CD4-positive, alpha-beta T cell (primary cell): ENCODE results near the gene CDS2. TPM values are rescaled to one million over a fixed set of nuclear protein-coding genes. Genes with fewer than 3 reads are reported as not detected.

Source experiments
- ATAC-seq: fragments of 200-7000 bp; cut with Tn5 transposase; one replicate; pipeline ENCODE4 v1.10.0; 2022; ENCODE audit warnings: mild to moderate bottlenecking; ENCODE audit not compliant: poor library complexity
- CTCF ChIA-PET: fragments of 350-600 bp; sonication (Branson Sonifier 250); formaldehyde crosslinking; loops from one replicate; lab custom pipeline; 2021; ENCODE audit warnings: antibody characterized with exemption, inconsistent platforms; lab: Charles Lee
- POLR2A ChIA-PET: fragments of 350-600 bp; sonication (Branson Sonifier 250); formaldehyde crosslinking; loops from one replicate; lab custom pipeline; 2021; ENCODE audit warnings: antibody characterized with exemption, inconsistent platforms; lab: Charles Lee
- DNase-seq, 14 experiments: peaks; one replicate each; pipeline ENCODE4 v3.0.0-alpha.2; 2013 to 2020; ENCODE audit warnings: mixed read lengths in 2 of 14
- H3K27ac ChIP-seq, 2 donors: one replicate each; pipeline versions ENCODE4 v1.5.1 to v1.7.0; 2013; ENCODE audit warnings: low read length in 2 of 2, low read depth in 1 of 2, mild to moderate bottlenecking in 1 of 2
- H3K27me3 ChIP-seq, 2 experiments: 1 replicate in 1 of 2; 2 replicates in 1 of 2; pipeline versions ENCODE4 v1.6.1 to v1.7.0; 2013; ENCODE audit warnings: low read length in 2 of 2, control low read depth in 1 of 2, mild to moderate bottlenecking in 1 of 2, moderate library complexity in 1 of 2; ENCODE audit not compliant: insufficient read depth in 2 of 2, control insufficient read depth in 1 of 2
- H3K36me3 ChIP-seq: one replicate; pipeline ENCODE4 v1.6.1; 2013; ENCODE audit warnings: low read length, control low read depth; ENCODE audit not compliant: insufficient read depth
- H3K4me1 ChIP-seq: one replicate; pipeline ENCODE4 v1.6.1; 2013; ENCODE audit warnings: low read length, control low read depth; ENCODE audit not compliant: insufficient read depth
- H3K4me3 ChIP-seq: one replicate; pipeline ENCODE4 v1.5.1; 2013; ENCODE audit warnings: mild to moderate bottlenecking, low read length, moderate library complexity
- H3K9me3 ChIP-seq, 2 experiments: 1 replicate in 1 of 2; 2 replicates in 1 of 2; pipeline versions ENCODE4 v1.6.1 to v1.7.0; 2013; ENCODE audit warnings: low read length in 2 of 2, mild to moderate bottlenecking in 2 of 2, control low read depth in 1 of 2, moderate library complexity in 1 of 2; ENCODE audit not compliant: control insufficient read depth in 1 of 2, insufficient read depth in 1 of 2
- H3K27ac Mint-ChIP-seq: one replicate; pipeline ENCODE4 v1.8.0; 2020; ENCODE audit warnings: mixed read lengths
- H3K27me3 Mint-ChIP-seq: one replicate; pipeline ENCODE4 v1.8.0; 2021; ENCODE audit warnings: mixed read lengths
- H3K36me3 Mint-ChIP-seq: one replicate; pipeline ENCODE4 v1.8.0; 2021; ENCODE audit warnings: low read depth, mixed read lengths
- H3K4me1 Mint-ChIP-seq: one replicate; pipeline ENCODE4 v1.8.0; 2021; ENCODE audit warnings: low read depth, mixed read lengths
- H3K4me3 Mint-ChIP-seq: one replicate; pipeline ENCODE4 v1.8.0; 2020; ENCODE audit warnings: mild to moderate bottlenecking, mixed read lengths
- H3K9me3 Mint-ChIP-seq: one replicate; pipeline ENCODE4 v1.8.0; 2020; ENCODE audit warnings: mixed read lengths
- CTCF ChIP-seq: fragments of 200-600 bp; IDR thresholded peaks from one replicate; pipeline ENCODE4 v1.8.0; 2022; ENCODE audit warnings: antibody characterized with exemption, mild to moderate bottlenecking
- intact Hi-C, 2 experiments: fragments of 100-400 bp; cut with DNase I in 1 of 2; cut with micrococcal nuclease in 1 of 2; formaldehyde crosslinking; loops; one replicate each; pipeline versions ENCODE4 v1.15.1 to v1.9.0; 2023 to 2025; cut with DNase I, micrococcal nuclease
- total RNA-seq, 174 experiments: library from RNA in 2 of 174; stranded (reverse) in 2 of 174; gene quantifications; one replicate each; pipeline ENCODE4 v1.2.3 and lab custom pipeline; 2021 to 2026

CDS2 gene
- total RNA-seq, 2 experiments from 2014 or later: 62.4 to 65.0 TPM

GRCh38 chr20:5160882-5161281, 34.1 kb downstream of the CDS2 start:
- peaks cover 15% of the 10 kb centered on the region for H3K4me1 ChIP-seq
- H3K9me3 ChIP-seq: no peaks in the 10 kb centered on the region
- DNase-seq (no peak), ATAC-seq (no peak)
- Mint-ChIP-seq H3K4me1 (peaks cover 76% of the 10 kb centered on the region), H3K9me3 (no peaks in the 10 kb centered on the region), H3K27ac (no peak overlapping the region), H3K4me3 (no peak overlapping the region), H3K27me3 (no peaks in the 10 kb centered on the region), H3K36me3 (no peaks in the 10 kb centered on the region)
- H3K27me3 ChIP-seq: no peaks in the 10 kb centered on the region
- no peaks in the 10 kb centered on the region for H3K36me3 ChIP-seq
- H3K4me3 ChIP-seq: no peak overlapping the region
- no peak overlapping the region for H3K27ac ChIP-seq
- ChIA-PET CTCF (no interaction called here), POLR2A (no interaction called here)
- intact Hi-C loops: no loop called here
- TF ChIP-seq CTCF: no peak

- Histone ChIP-seq H3K4me1 (peaks cover 18% of the 10 kb centered on the region), H3K36me3 (no peaks in the 10 kb centered on the region), H3K27me3 (no peaks in the 10 kb centered on the region), H3K9me3 (no peaks in the 10 kb centered on the region), H3K27ac (no peak overlapping the region), H3K4me3 (no peak overlapping the region)
- CTCF ChIA-PET: interaction anchor here (1.9 kb wide), 1 partner anchor 35 kb away, joined by 4 read pairs; the partner anchor contains the start of gene CDS2
- ATAC-seq: no peak
- no peaks in the 10 kb centered on the region for H3K36me3 Mint-ChIP-seq
- no peaks in the 10 kb centered on the region for H3K9me3 Mint-ChIP-seq
- H3K4me3 Mint-ChIP-seq: no peak overlapping the region
- DNase-seq: no peak
- H3K27ac Mint-ChIP-seq: no peak overlapping the region
- no peaks in the 10 kb centered on the region for H3K27me3 Mint-ChIP-seq
- TF ChIP-seq CTCF: no peak
- intact Hi-C loops: no loop called here
- H3K4me1 Mint-ChIP-seq: peaks cover 76% of the 10 kb centered on the region
- POLR2A ChIA-PET: interaction anchor here (0.6 kb wide), 1 partner anchor 8 kb away, joined by 3 read pairs; no protein-coding TSS in a partner anchor
Observed at GRCh38 chr20:5161536-5162164, 34.8 kb downstream of the CDS2 start.

- Mint-ChIP-seq H3K4me3 (no peak overlapping the region), H3K36me3 (peaks cover 9% of the 10 kb centered on the region), H3K27ac (no peak overlapping the region), H3K4me1 (peaks cover 85% of the 10 kb centered on the region), H3K27me3 (no peaks in the 10 kb centered on the region), H3K9me3 (no peaks in the 10 kb centered on the region)
- Histone ChIP-seq H3K27me3 (no peaks in the 10 kb centered on the region), H3K27ac (no peak overlapping the region), H3K9me3 (no peaks in the 10 kb centered on the region), H3K4me3 (no peak overlapping the region), H3K36me3 (peaks cover under 1% of the 10 kb centered on the region), H3K4me1 (peaks cover 32% of the 10 kb centered on the region)
- intact Hi-C loops: no loop called here
- no peak for ATAC-seq
- POLR2A ChIA-PET: interaction anchor here (0.7 kb wide), 1 partner anchor 14 kb away, joined by 3 read pairs; no protein-coding TSS in a partner anchor
- no peak for TF ChIP-seq CTCF
- DNase-seq: no peak
- CTCF ChIA-PET: interaction anchor here (1.8 kb wide), 1 partner anchor 39 kb away, joined by 5 read pairs; the partner anchor contains the start of gene CDS2
Observed at GRCh38 chr20:5164645-5165625, 38.1 kb downstream of the CDS2 start.
